GM23338 (cell line): ENCODE data around the gene BRD9. TPM values are rescaled to one million over a fixed set of nuclear protein-coding genes. Genes with fewer than 3 reads are reported as not detected.
"Not testable (repeated sequence)": the region's sequence is repeated elsewhere in the genome, so short reads cannot be mapped to it uniquely, and the experiment has no call there.

ENCODE experiments used
- ATAC-seq: fragments of 200-7000 bp; cut with Tn5 transposase; 3 replicates; pipeline ENCODE4 v1.9.1; 2020
- DNase-seq: peaks from one replicate; pipeline ENCODE4 v3.0.0-alpha.2; 2015; ENCODE audit warnings: low spot score
- H2AFZ ChIP-seq: fragments of 200-600 bp; sonication (generic); 2 replicates; pipeline ENCODE4 v1.8.0; 2016; ENCODE audit warnings: antibody characterized with exemption, mild to moderate bottlenecking, moderate library complexity
- H3F3A ChIP-seq: fragments of 200-600 bp; sonication (generic); replicated peaks from 2 replicates; pipeline ENCODE4 v1.8.0; 2017; ENCODE audit warnings: antibody characterized with exemption, mixed run types, low read depth
- H3K27ac ChIP-seq: fragments of 200-600 bp; sonication (generic); 2 replicates; pipeline ENCODE4 v1.6.1; 2016; ENCODE audit warnings: low read depth
- H3K27me3 ChIP-seq: fragments of 200-600 bp; sonication (generic); 2 replicates; pipeline ENCODE4 v1.8.0; 2016; ENCODE audit warnings: mild to moderate bottlenecking, mixed run types, moderate library complexity; ENCODE audit not compliant: insufficient read depth
- H3K36me3 ChIP-seq: fragments of 200-600 bp; sonication (generic); 2 replicates; pipeline ENCODE4 v1.8.0; 2016; ENCODE audit warnings: mild to moderate bottlenecking; ENCODE audit not compliant: insufficient read depth
- H3K4me1 ChIP-seq: fragments of 200-600 bp; sonication (generic); 2 replicates; pipeline ENCODE4 v1.8.0; 2016; ENCODE audit warnings: mild to moderate bottlenecking, moderate library complexity; ENCODE audit not compliant: insufficient read depth
- H3K4me2 ChIP-seq: fragments of 200-600 bp; sonication (generic); 2 replicates; pipeline ENCODE4 v1.7.1; 2017; ENCODE audit warnings: mixed run types
- H3K4me3 ChIP-seq: fragments of 200-600 bp; sonication (generic); 2 replicates; pipeline ENCODE4 v1.6.1; 2016; ENCODE audit warnings: mixed run types
- H3K79me2 ChIP-seq: fragments of 200-600 bp; sonication (generic); replicated peaks from 2 replicates; pipeline ENCODE4 v1.8.0; 2017; ENCODE audit warnings: mild to moderate bottlenecking; ENCODE audit not compliant: insufficient read depth
- H3K9me2 ChIP-seq: fragments of 200-600 bp; sonication (generic); 2 replicates; pipeline ENCODE4 v1.8.0; 2017; ENCODE audit not compliant: insufficient read depth
- H4K20me1 ChIP-seq: fragments of 200-600 bp; sonication (generic); replicated peaks from 2 replicates; pipeline ENCODE4 v1.8.0; 2017; ENCODE audit warnings: mild to moderate bottlenecking; ENCODE audit not compliant: insufficient read depth
- H3K27ac Mint-ChIP-seq: 2 replicates; pipeline ENCODE4 v1.8.0; 2020; ENCODE audit warnings: inconsistent platforms, mild to moderate bottlenecking, moderate library complexity, mixed read lengths
- H3K27me3 Mint-ChIP-seq: 3 replicates; pipeline ENCODE4 v1.8.0; 2022; ENCODE audit warnings: low read depth, mild to moderate bottlenecking, moderate library complexity, mixed read lengths, inconsistent platforms; ENCODE audit not compliant: insufficient read depth, poor library complexity
- H3K36me3 Mint-ChIP-seq: 3 replicates; pipeline ENCODE4 v1.8.0; 2021; ENCODE audit warnings: low read depth, mild to moderate bottlenecking, inconsistent platforms, moderate library complexity, mixed read lengths
- H3K4me1 Mint-ChIP-seq: 3 replicates; pipeline ENCODE4 v1.8.0; 2020; ENCODE audit warnings: mild to moderate bottlenecking, inconsistent platforms, mixed read lengths
- H3K4me3 Mint-ChIP-seq: 3 replicates; pipeline ENCODE4 v1.8.0; 2021; ENCODE audit warnings: moderate library complexity, mild to moderate bottlenecking, inconsistent platforms, mixed read lengths
- H3K9me3 Mint-ChIP-seq: 3 replicates; pipeline ENCODE4 v1.8.0; 2020; ENCODE audit warnings: moderate library complexity, mild to moderate bottlenecking, inconsistent platforms, mixed read lengths
- CTCF ChIP-seq, 2 experiments: fragments of 200-600 bp in 1 of 2; sonication (generic) in 1 of 2; conservative IDR thresholded peaks; 2 replicates each; pipeline versions ENCODE4 v1.5.1 to v1.6.1; 2016 to 2017; ENCODE audit warnings: antibody characterized with exemption in 2 of 2, low read depth in 2 of 2, mild to moderate bottlenecking in 2 of 2, moderate library complexity in 1 of 2
- ETS1 ChIP-seq: IDR thresholded peaks from 2 replicates; pipeline ENCODE4 v1.6.1; 2016; ENCODE audit warnings: antibody characterized with exemption
- EZH2 ChIP-seq: fragments of 200-600 bp; sonication (generic); IDR thresholded peaks from one replicate; pipeline ENCODE4 v1.8.0; 2017; ENCODE audit warnings: antibody characterized with exemption, mild to moderate bottlenecking, low read depth; ENCODE audit not compliant: unreplicated experiment
- JUNB ChIP-seq: IDR thresholded peaks from one replicate; pipeline ENCODE4 v1.6.1; 2016; ENCODE audit warnings: antibody characterized with exemption; ENCODE audit not compliant: unreplicated experiment
- NANOG ChIP-seq: IDR thresholded peaks from 2 replicates; pipeline ENCODE4 v1.6.1; 2016; ENCODE audit warnings: antibody characterized with exemption, borderline replicate concordance
- REST ChIP-seq: IDR thresholded peaks from one replicate; pipeline ENCODE4 v1.6.1; 2018; ENCODE audit warnings: antibody characterized with exemption; ENCODE audit not compliant: unreplicated experiment
- ZNF331 ChIP-seq: fragments of 250-450 bp; sonication (Bioruptor Pico); IDR thresholded peaks from 2 replicates; pipeline ENCODE4 v1.5.0; 2020; ENCODE audit warnings: low read depth, mild to moderate bottlenecking, moderate library complexity
- ZNF462 ChIP-seq: fragments of 250-450 bp; sonication (Bioruptor Pico); IDR thresholded peaks from 2 replicates; pipeline ENCODE4 v1.5.0; 2020; ENCODE audit warnings: mild to moderate bottlenecking, moderate library complexity
- polyA plus RNA-seq: library from polyadenylated mRNA; unstranded; fragments of >200 nt; fragmentation: Nextera tagmentation; extraction: Ambion mirVana; gene quantifications from 2 replicates; pipeline ENCODE4 v1.2.1, GENCODE V29; 2016
- total RNA-seq: library from RNA; depleted of rRNA; stranded (reverse); fragments of >200 nt; shearing (Covaris generic); gene quantifications from 2 replicates; pipeline ENCODE4 v1.2.3, GENCODE V29; 2014

Gene BRD9
- total and polyA plus RNA-seq, 2 experiments from 2014 or later = 32.9 to 54.7 TPM

- H3K4me3 ChIP-seq = no peak overlapping the region
- H3K4me2 ChIP-seq = no peak overlapping the region
- Mint-ChIP-seq H3K4me3 (no peak overlapping the region), H3K9me3 (no peaks in the 10 kb centered on the region), H3K27ac (no peak overlapping the region), H3K36me3 (peaks cover 39% of the 10 kb centered on the region), H3K4me1 (peaks cover 2% of the 10 kb centered on the region; the same call in 1 of the 3 replicates), H3K27me3 (peaks cover 7% of the 10 kb centered on the region)
- H3K27me3 ChIP-seq = no peaks in the 10 kb centered on the region
- H3K4me1 ChIP-seq = no peaks in the 10 kb centered on the region
- no peaks in the 10 kb centered on the region for H3F3A ChIP-seq
- TF ChIP-seq ZNF462 (CRISPR knock-in tag) (no peak), CTCF (conservative IDR thresholded peaks at IDR 0.05; ENCODE audit: low read depth in 2 of 2) (no peak), EZH2 (no peak), ETS1 (no peak), REST (no peak), ZNF331 (no peak), JUNB (no peak), NANOG (no peak)
- DNase-seq (no peak), ATAC-seq (no peak)
- no peak overlapping the region for H2AFZ ChIP-seq
- no peaks in the 10 kb centered on the region for H3K9me2 ChIP-seq
- H3K36me3 ChIP-seq = peaks cover 25% of the 10 kb centered on the region
- H4K20me1 ChIP-seq = 0 out of 2 replicates have a peak, but pooled peaks cover 22% of the 10 kb centered on the region
- no peaks in the 10 kb centered on the region for H3K79me2 ChIP-seq
- peak overlapping the region; percentile 72; the same call in 1 of the 2 replicates for H3K27ac ChIP-seq
Observed at GRCh38 chr5:919356-920000, 26.9 kb upstream of the BRD9 start.

GRCh38 chr5:918717-919116 is 26.1 kb upstream of the BRD9 start:
- not testable (repeated sequence) for H3F3A ChIP-seq, H3K4me2 ChIP-seq, H3K4me1 ChIP-seq, H3K27me3 ChIP-seq, H3K4me1 Mint-ChIP-seq, DNase-seq, ATAC-seq, H3K9me2 ChIP-seq, H3K4me3 Mint-ChIP-seq, H3K79me2 ChIP-seq, H3K4me3 ChIP-seq, H3K9me3 Mint-ChIP-seq, H3K27me3 Mint-ChIP-seq, H2AFZ ChIP-seq
- 0 out of 2 replicates have a peak overlapping the region, but pooled peaks have one; percentile 72 for H3K27ac ChIP-seq
- H4K20me1 ChIP-seq = 0 out of 2 replicates have a peak, but pooled peaks cover 15% of the 10 kb centered on the region
- H3K27ac Mint-ChIP-seq = peak overlapping the region; percentile 70; the same call in 1 of the 2 replicates
- H3K36me3 ChIP-seq = peaks cover 31% of the 10 kb centered on the region
- peaks cover 47% of the 10 kb centered on the region for H3K36me3 Mint-ChIP-seq
